Loucy (cell line): ENCODE measurements around the gene SH3RF3.

Source experiments
- EZH2phosphoT487 ChIP-seq: fragments of 200-600 bp; IDR thresholded peaks from 2 replicates; pipeline ENCODE4 v1.6.1; 2018; ENCODE audit warnings: antibody characterized with exemption, mild to moderate bottlenecking, moderate library complexity, borderline replicate concordance
- TF ChIP-seq, protein P1 (sequence below): fragments of 200-600 bp; sonication (generic); conservative IDR thresholded peaks from 2 replicates; pipeline ENCODE4 v1.5.1; 2014; ENCODE audit warnings: mild to moderate bottlenecking, antibody characterized with exemption, low read length

DNA sequence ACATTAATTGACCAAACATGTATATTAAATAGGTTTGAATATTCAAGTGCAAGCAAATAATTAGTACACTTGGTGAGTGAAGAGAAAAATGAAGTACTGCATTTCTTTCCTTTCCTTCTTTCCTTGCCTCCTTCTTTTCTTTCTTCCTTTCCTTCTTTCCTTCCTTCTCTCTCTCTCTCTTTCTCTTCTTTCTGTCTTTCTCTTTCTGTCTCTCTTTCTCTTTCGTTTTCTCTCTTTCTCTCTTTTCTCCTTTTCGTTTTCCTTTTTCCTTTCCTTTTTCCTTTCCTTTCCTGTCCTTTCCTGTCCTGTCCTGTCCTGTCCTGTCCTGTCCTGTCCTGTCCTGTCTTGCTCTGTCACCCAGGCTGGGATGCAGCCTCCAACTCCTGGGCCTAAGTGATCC lies 119.6 kb downstream of the SH3RF3 start:
- TF ChIP-seq, protein P1, sequence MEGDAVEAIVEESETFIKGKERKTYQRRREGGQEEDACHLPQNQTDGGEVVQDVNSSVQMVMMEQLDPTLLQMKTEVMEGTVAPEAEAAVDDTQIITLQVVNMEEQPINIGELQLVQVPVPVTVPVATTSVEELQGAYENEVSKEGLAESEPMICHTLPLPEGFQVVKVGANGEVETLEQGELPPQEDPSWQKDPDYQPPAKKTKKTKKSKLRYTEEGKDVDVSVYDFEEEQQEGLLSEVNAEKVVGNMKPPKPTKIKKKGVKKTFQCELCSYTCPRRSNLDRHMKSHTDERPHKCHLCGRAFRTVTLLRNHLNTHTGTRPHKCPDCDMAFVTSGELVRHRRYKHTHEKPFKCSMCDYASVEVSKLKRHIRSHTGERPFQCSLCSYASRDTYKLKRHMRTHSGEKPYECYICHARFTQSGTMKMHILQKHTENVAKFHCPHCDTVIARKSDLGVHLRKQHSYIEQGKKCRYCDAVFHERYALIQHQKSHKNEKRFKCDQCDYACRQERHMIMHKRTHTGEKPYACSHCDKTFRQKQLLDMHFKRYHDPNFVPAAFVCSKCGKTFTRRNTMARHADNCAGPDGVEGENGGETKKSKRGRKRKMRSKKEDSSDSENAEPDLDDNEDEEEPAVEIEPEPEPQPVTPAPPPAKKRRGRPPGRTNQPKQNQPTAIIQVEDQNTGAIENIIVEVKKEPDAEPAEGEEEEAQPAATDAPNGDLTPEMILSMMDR: no peak
- no peak for TF ChIP-seq EZH2phosphoT487
